Hypothalamus (tissue), 51 donors: ENCODE results near the gene MTMR12.
"Not testable (repeated sequence)": the region's sequence is repeated elsewhere in the genome, so short reads cannot be mapped to it uniquely, and the experiment has no call there.

Experiments
- DNase-seq, 51 donors: peaks; one replicate each; lab custom pipeline; 2025; lab: John Stamatoyannopoulos, UW

Gene MTMR12

GRCh38 chr5:32299059-32299677, 13.6 kb downstream of the MTMR12 start:
- no peak for DNase-seq

- DNase-seq, result peak in 2 of 51 donors; percentile 3 to 54
Measured at GRCh38 chr5:32298059-32298415, 14.7 kb downstream of the MTMR12 start.

- no peak for DNase-seq
Measured at GRCh38 chr5:32297181-32298058, 15.3 kb downstream of the MTMR12 start.

GRCh38 chr5:32295966-32296772, 16.6 kb downstream of the MTMR12 start:
- DNase-seq, result not testable (repeated sequence)

GRCh38 chr5:32291591-32291990, 21.1 kb downstream of the MTMR12 start:
- DNase-seq, result no peak

GRCh38 chr5:32290922-32291321, 21.8 kb downstream of the MTMR12 start:
- DNase-seq, result no peak

- DNase-seq, result not testable (repeated sequence)
Measured at GRCh38 chr5:32290501-32290900, 22.2 kb downstream of the MTMR12 start.

GRCh38 chr5:32289986-32290385, 22.8 kb downstream of the MTMR12 start:
- DNase-seq, result not testable (repeated sequence)

- not testable (repeated sequence) for DNase-seq
Measured at GRCh38 chr5:32288135-32288534, 24.6 kb downstream of the MTMR12 start.

- not testable (repeated sequence) for DNase-seq
Measured at GRCh38 chr5:32287525-32287924, 25.2 kb downstream of the MTMR12 start.

GRCh38 chr5:32285510-32286138, 27.1 kb downstream of the MTMR12 start:
- no peak for DNase-seq

GRCh38 chr5:32283539-32284377, 29.0 kb downstream of the MTMR12 start:
- DNase-seq, result peak in 1 of 51 donors; percentile 6

GRCh38 chr5:32283061-32283460, 29.7 kb downstream of the MTMR12 start:
- DNase-seq, result no peak

- no peak for DNase-seq
Measured at GRCh38 chr5:32282633-32283032, 30.1 kb downstream of the MTMR12 start.

GRCh38 chr5:32281378-32282133, 31.2 kb downstream of the MTMR12 start:
- DNase-seq, result not testable (repeated sequence)

GRCh38 chr5:32280656-32281081, 32.1 kb downstream of the MTMR12 start:
- DNase-seq, result no peak

GRCh38 chr5:32279786-32280185, 33.0 kb downstream of the MTMR12 start:
- no peak for DNase-seq

GRCh38 chr5:32279223-32279622, 33.5 kb downstream of the MTMR12 start:
- no peak for DNase-seq

- no peak for DNase-seq
Measured at GRCh38 chr5:32278406-32278805, 34.3 kb downstream of the MTMR12 start.
